A549 (cell line): Measurements from ENCODE around the gene TMEM143.

Experiments
- BHLHE40 ChIP-seq: IDR thresholded peaks from 2 replicates; pipeline ENCODE4 v1.6.1; 2012; ENCODE audit warnings: low read depth, low read length, inconsistent platforms
- CEBPB ChIP-seq, 2 experiments: fragments of >200 bp in 1 of 2; sonication (Bioruptor Twin) in 1 of 2; formaldehyde crosslinking in 1 of 2; IDR thresholded peaks; 2 replicates each; pipeline ENCODE4 v1.6.1; 2012 to 2016
- EP300 ChIP-seq, 2 experiments: fragments of >200 bp; sonication (Bioruptor Twin); formaldehyde crosslinking; IDR thresholded peaks; 2 replicates in 1 of 2; 3 replicates in 1 of 2; pipeline ENCODE4 v1.6.1; 2016 to 2017
- ESRRA ChIP-seq: fragments of 150-350 bp; IDR thresholded peaks from 2 replicates; pipeline ENCODE4 v1.6.1; 2014; ENCODE audit warnings: mild to moderate bottlenecking, low read length, borderline replicate concordance
- FOSB ChIP-seq: fragments of 250-450 bp; sonication (Bioruptor Pico); IDR thresholded peaks from 2 replicates; pipeline ENCODE4 v1.5.0; 2020; ENCODE audit warnings: mild to moderate bottlenecking, moderate library complexity
- NR3C1 ChIP-seq: fragments of >200 bp; sonication (Bioruptor Twin); formaldehyde crosslinking; IDR thresholded peaks from 3 replicates; pipeline ENCODE4 v1.6.1; 2017
- POLR2A ChIP-seq: IDR thresholded peaks from 2 replicates; pipeline ENCODE4 v1.6.1; 2012; ENCODE audit warnings: mild to moderate bottlenecking, low read length
- RFX5 ChIP-seq: fragments of 450-650 bp; IDR thresholded peaks from 2 replicates; pipeline ENCODE4 v1.7.1; 2014; ENCODE audit warnings: antibody characterized with exemption, mild to moderate bottlenecking, moderate library complexity
- RNF2 ChIP-seq: fragments of 200-600 bp; sonication (generic); IDR thresholded peaks from 2 replicates; pipeline ENCODE4 v1.6.1; 2016; ENCODE audit warnings: low read depth, mild to moderate bottlenecking, antibody characterized with exemption, moderate library complexity, borderline replicate concordance
- SMC3 ChIP-seq: fragments of >200 bp; sonication (Bioruptor Twin); formaldehyde crosslinking; IDR thresholded peaks from 3 replicates; pipeline ENCODE4 v1.6.1; 2018; ENCODE audit warnings: inconsistent platforms
- TF ChIP-seq, protein P1 (sequence below): fragments of >200 bp; sonication (Bioruptor Twin); formaldehyde crosslinking; IDR thresholded peaks from 3 replicates; pipeline ENCODE4 v1.5.1; 2016
- TF ChIP-seq, protein P2 (sequence below): fragments of 450-650 bp; IDR thresholded peaks from 2 replicates; pipeline ENCODE4 v1.6.1; 2014; ENCODE audit warnings: antibody characterized with exemption
- TF ChIP-seq, protein P3 (sequence below): IDR thresholded peaks from 2 replicates; pipeline ENCODE4 v1.6.1; 2012

DNA sequence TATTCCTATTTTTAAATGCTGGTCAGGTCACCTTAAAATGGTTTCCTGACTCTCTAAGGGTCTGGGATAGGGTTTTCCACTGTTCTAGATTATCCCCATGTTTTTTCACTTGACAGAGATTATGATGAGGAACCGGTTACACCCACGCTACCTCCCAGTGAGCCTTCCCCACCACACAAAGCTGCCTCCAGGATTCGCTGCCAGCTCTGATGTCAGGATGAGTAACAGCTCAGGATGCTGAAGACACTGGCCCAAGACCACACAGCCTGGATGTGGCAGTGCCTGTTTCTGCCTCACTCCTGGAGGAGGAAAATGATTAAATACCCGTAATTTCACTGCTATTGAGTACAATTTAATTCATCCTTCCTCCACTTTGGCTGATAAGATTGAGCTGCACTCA is 70.9 kb downstream of the TMEM143 start:
- TF ChIP-seq POLR2A = no peak
- TF ChIP-seq, protein P1, sequence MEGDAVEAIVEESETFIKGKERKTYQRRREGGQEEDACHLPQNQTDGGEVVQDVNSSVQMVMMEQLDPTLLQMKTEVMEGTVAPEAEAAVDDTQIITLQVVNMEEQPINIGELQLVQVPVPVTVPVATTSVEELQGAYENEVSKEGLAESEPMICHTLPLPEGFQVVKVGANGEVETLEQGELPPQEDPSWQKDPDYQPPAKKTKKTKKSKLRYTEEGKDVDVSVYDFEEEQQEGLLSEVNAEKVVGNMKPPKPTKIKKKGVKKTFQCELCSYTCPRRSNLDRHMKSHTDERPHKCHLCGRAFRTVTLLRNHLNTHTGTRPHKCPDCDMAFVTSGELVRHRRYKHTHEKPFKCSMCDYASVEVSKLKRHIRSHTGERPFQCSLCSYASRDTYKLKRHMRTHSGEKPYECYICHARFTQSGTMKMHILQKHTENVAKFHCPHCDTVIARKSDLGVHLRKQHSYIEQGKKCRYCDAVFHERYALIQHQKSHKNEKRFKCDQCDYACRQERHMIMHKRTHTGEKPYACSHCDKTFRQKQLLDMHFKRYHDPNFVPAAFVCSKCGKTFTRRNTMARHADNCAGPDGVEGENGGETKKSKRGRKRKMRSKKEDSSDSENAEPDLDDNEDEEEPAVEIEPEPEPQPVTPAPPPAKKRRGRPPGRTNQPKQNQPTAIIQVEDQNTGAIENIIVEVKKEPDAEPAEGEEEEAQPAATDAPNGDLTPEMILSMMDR = no peak
- TF ChIP-seq RNF2 = no peak
- TF ChIP-seq NR3C1 = no peak
- no peak for TF ChIP-seq RFX5
- TF ChIP-seq, protein P2, sequence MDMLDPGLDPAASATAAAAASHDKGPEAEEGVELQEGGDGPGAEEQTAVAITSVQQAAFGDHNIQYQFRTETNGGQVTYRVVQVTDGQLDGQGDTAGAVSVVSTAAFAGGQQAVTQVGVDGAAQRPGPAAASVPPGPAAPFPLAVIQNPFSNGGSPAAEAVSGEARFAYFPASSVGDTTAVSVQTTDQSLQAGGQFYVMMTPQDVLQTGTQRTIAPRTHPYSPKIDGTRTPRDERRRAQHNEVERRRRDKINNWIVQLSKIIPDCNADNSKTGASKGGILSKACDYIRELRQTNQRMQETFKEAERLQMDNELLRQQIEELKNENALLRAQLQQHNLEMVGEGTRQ = no peak
- no peak for TF ChIP-seq EP300 (IDR thresholded peaks at IDR 0.05)
- TF ChIP-seq CEBPB (IDR thresholded peaks at IDR 0.05) = no peak
- TF ChIP-seq FOSB (CRISPR knock-in tag) = no peak
- TF ChIP-seq BHLHE40 = no peak
- no peak for TF ChIP-seq ESRRA
- no peak for TF ChIP-seq SMC3
- TF ChIP-seq, protein P3, sequence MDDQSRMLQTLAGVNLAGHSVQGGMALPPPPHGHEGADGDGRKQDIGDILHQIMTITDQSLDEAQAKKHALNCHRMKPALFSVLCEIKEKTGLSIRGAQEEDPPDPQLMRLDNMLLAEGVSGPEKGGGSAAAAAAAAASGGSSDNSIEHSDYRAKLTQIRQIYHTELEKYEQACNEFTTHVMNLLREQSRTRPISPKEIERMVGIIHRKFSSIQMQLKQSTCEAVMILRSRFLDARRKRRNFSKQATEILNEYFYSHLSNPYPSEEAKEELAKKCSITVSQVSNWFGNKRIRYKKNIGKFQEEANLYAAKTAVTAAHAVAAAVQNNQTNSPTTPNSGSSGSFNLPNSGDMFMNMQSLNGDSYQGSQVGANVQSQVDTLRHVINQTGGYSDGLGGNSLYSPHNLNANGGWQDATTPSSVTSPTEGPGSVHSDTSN = no peak
